Choroid plexus epithelial cell (primary cell): ENCODE results near the gene CARD9.
A peak's percentile ranks its signal among the peaks of the same experiment; 100 is the strongest.

Experiments
- DNase-seq: peaks from one replicate; pipeline ENCODE4 v3.0.0-alpha.2; 2010; ENCODE audit warnings: low read depth
- H3K4me3 ChIP-seq: 2 replicates; pipeline ENCODE4 v1.5.1; 2011; ENCODE audit warnings: low read depth, mild to moderate bottlenecking, control low read depth, low read length, moderate library complexity
- TF ChIP-seq, protein P1 (sequence below): conservative IDR thresholded peaks from 2 replicates; pipeline ENCODE4 v1.5.1; 2011; ENCODE audit warnings: low read depth, mild to moderate bottlenecking, control low read depth, inconsistent platforms, low read length, moderate library complexity

CARD9 gene

GRCh38 chr9:136337416-136338395 is 35.8 kb downstream of the CARD9 start:
- TF ChIP-seq, protein P1, sequence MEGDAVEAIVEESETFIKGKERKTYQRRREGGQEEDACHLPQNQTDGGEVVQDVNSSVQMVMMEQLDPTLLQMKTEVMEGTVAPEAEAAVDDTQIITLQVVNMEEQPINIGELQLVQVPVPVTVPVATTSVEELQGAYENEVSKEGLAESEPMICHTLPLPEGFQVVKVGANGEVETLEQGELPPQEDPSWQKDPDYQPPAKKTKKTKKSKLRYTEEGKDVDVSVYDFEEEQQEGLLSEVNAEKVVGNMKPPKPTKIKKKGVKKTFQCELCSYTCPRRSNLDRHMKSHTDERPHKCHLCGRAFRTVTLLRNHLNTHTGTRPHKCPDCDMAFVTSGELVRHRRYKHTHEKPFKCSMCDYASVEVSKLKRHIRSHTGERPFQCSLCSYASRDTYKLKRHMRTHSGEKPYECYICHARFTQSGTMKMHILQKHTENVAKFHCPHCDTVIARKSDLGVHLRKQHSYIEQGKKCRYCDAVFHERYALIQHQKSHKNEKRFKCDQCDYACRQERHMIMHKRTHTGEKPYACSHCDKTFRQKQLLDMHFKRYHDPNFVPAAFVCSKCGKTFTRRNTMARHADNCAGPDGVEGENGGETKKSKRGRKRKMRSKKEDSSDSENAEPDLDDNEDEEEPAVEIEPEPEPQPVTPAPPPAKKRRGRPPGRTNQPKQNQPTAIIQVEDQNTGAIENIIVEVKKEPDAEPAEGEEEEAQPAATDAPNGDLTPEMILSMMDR, result no peak

DNA sequence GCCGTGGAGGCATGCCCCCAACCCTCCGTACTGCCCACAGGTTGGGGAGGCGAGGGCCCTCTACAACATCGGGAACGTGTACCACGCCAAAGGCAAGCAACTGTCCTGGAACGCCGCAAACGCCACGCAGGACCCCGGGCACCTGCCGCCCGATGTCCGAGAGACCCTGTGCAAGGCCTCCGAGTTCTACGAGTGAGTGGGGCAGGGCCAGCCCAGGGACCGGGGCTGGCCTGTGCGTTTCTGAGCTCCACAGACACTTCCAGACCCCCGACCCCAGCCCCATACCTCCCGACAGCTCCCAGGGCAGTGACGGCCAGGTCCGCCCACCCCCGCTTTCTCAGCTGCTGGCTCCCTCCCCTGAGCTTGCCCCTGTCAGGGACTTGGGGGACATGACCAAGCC is 36.6 kb downstream of the CARD9 start:
- TF ChIP-seq, protein P1, result no peak

More at GRCh38 chr9:136337416-136338395, 35.8 kb downstream of the CARD9 start:
- no peak overlapping the region for H3K4me3 ChIP-seq
- DNase-seq, result no peak

GRCh38 chr9:136336156-136336870 is 37.2 kb downstream of the CARD9 start:
- no peak overlapping the region for H3K4me3 ChIP-seq
- TF ChIP-seq, protein P1, result no peak
- peak; percentile 65 for DNase-seq

More for the DNA sequence above, 36.6 kb downstream of the CARD9 start:
- no peak for DNase-seq
- no peak overlapping the region for H3K4me3 ChIP-seq

- peak; percentile 40 for DNase-seq
- H3K4me3 ChIP-seq, result no peak overlapping the region
- TF ChIP-seq, protein P1, result no peak
Observed at GRCh38 chr9:136335296-136336155, 37.9 kb downstream of the CARD9 start.

GRCh38 chr9:136334541-136334940 is 38.9 kb downstream of the CARD9 start:
- no peak for DNase-seq
- TF ChIP-seq, protein P1, result no peak
- no peak overlapping the region for H3K4me3 ChIP-seq

GRCh38 chr9:136333486-136333885 is 40.0 kb downstream of the CARD9 start:
- DNase-seq, result no peak
- TF ChIP-seq, protein P1, result no peak
- H3K4me3 ChIP-seq, result no peak overlapping the region
